Measurements from ENCODE around the gene DYSF.

The DYSF gene

DNA sequence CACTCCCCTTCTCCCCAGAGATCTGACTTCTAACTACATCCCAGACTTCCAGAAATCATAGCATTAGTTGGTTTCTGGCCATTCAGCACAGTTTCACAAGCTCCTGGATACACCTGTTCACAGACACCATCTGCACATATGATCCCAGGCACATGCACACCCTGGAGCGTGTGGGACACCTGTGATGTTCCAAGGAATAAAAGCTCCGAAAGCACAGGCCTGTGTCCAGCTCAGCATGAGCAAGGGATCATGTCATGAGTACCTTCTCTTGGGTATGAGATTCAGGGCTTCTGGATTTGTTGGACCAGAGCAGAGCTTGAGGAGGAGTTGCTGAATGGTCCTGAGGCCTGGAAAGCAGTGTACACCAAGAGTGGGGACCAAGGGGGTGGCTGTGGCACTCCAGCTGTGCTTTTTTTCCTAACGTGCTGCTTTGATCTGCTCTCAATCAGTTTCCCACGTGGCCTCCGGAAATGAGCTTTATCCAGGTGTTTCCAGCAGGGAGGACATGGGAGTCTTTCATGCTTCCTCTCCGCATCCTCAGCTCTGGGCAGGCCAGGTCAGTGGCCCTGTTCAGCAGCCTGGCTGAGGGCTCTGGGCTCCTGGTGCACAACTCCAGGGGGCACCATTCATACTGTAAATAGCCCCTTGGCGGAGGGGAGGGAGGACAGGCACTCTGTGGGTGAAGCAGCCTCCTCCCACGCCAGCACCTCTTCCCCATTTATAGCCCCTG lies 1.8 kb downstream of the DYSF start:
- peaks cover 65% of the 10 kb centered on the region for H3K4me1 Mint-ChIP-seq
- H3K27me3 Mint-ChIP-seq (ENCODE audit: low read depth, poor library complexity): peaks cover 42% of the 10 kb centered on the region
- H3K9me3 Mint-ChIP-seq: no peaks in the 10 kb centered on the region
- TF ChIP-seq, protein P1, sequence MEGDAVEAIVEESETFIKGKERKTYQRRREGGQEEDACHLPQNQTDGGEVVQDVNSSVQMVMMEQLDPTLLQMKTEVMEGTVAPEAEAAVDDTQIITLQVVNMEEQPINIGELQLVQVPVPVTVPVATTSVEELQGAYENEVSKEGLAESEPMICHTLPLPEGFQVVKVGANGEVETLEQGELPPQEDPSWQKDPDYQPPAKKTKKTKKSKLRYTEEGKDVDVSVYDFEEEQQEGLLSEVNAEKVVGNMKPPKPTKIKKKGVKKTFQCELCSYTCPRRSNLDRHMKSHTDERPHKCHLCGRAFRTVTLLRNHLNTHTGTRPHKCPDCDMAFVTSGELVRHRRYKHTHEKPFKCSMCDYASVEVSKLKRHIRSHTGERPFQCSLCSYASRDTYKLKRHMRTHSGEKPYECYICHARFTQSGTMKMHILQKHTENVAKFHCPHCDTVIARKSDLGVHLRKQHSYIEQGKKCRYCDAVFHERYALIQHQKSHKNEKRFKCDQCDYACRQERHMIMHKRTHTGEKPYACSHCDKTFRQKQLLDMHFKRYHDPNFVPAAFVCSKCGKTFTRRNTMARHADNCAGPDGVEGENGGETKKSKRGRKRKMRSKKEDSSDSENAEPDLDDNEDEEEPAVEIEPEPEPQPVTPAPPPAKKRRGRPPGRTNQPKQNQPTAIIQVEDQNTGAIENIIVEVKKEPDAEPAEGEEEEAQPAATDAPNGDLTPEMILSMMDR (IDR thresholded peaks at IDR 0.05): no peak
- no peak for DNase-seq
- no peak overlapping the region for H3K27ac Mint-ChIP-seq
- no peaks in the 10 kb centered on the region for H3K36me3 Mint-ChIP-seq (ENCODE audit: low read depth)
- H3K4me3 Mint-ChIP-seq: peak overlapping the region; percentile 76

DNA sequence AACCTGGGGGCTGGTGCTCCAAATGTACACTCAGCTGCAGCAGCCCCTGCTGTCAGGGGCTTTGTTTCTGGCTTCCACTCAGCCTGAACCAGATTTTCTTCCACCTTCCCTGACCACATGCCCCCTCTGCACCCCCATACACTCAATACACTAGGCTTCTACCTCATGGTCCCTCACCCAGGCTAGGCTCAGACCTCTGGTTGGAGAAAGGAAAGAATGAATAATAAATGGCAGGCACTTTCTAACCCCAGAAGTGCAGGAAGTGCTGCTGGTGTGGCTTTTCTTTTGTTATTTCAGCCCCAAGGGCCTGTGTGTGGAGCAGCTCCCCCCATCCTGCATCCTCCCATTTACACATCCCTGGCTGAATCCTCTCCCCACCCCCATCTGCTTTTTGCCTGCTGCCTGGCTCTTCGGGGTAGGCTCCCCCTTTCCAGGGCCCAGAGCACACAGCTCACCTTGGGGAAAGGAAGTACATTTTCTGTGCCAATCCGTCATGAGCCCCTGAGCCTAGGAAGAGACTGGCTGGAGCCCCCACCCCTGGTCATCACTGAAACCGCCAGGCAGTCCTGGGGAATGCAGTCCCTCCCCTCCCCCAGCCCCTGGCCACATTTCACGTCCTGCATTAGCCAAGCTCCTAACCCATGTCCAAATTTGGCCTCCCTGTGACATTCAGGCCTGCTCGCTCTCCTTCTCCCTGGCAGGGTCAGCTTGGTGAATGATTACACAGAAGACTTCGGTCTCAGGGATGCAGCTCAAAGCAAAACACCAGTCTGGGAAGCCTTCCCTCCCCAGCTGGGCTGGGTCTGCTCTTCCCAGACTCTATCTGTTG lies 2.6 kb downstream of the DYSF start:
- no peaks in the 10 kb centered on the region for H3K9me3 Mint-ChIP-seq
- H3K4me3 Mint-ChIP-seq: peak overlapping the region; percentile 63
- no peaks in the 10 kb centered on the region for H3K36me3 Mint-ChIP-seq (ENCODE audit: low read depth)
- peaks cover 70% of the 10 kb centered on the region for H3K4me1 Mint-ChIP-seq
- peak overlapping the region; percentile 83 for H3K27ac Mint-ChIP-seq
- peaks cover 43% of the 10 kb centered on the region for H3K27me3 Mint-ChIP-seq (ENCODE audit: low read depth, poor library complexity)
- DNase-seq: peak; percentile 46
- TF ChIP-seq, protein P1 (IDR thresholded peaks at IDR 0.05): no peak

DNA sequence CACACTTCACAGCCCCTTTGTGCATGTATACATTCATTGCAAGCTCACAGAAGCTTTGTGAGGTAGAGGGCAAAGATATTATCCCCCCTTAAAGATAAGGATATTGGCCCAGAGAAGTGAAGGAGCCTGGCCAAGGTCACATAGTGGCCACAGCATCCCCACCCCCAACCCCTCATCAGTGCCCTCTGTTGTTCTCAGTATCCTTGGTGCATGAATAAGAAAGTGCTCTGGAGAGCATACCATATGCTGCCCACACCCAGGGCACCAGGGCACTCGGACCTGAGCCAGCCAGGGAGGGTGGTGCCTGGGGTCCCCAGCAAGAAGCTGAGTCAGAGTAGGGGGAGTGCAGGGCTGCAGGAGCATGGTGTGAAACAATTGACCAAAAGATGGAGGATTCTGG lies 3.3 kb downstream of the DYSF start:
- Mint-ChIP-seq H3K4me1 (peaks cover 68% of the 10 kb centered on the region), H3K36me3 (ENCODE audit: low read depth) (no peaks in the 10 kb centered on the region), H3K4me3 (peak overlapping the region; percentile 43), H3K27me3 (ENCODE audit: low read depth, poor library complexity) (peaks cover 44% of the 10 kb centered on the region), H3K27ac (peak overlapping the region; percentile 83), H3K9me3 (no peaks in the 10 kb centered on the region)
- DNase-seq: no peak
- TF ChIP-seq, protein P1 (IDR thresholded peaks at IDR 0.05): no peak

DNA sequence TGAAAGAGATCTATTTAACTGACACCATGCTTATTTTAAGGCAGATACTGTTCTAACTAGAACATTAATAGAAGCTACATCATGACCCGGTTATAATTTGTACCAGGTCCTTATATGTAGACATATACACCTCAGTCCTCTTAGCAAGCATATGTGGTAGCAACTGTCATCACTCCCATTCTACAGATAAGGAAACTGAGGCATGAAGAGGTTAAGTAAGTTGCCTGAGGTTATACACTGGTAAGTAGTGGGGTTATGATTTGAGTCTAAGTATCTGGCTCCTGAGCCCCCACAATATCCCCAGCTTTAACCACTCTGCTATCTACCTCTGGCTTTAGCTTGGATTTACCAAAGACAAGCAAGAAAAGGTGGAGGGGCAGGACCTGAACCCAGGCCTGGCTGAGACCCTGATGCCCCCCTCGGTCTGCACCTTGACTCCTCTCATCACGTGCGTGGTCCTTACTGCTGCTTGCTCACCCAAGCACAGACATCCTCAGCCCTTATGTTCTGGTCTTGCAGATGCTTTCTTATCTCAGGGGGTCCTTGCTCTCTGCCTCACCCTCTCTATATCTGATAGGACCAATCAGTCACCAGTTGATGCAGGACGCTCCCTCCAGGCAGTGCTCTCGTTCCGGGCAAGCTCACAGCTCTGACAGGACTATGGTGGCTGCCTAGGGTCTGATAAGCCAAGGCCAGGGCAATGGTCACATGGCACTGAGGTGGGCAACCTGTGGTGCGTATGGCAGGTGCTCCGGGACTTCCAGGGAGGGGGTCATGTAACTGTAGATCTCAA lies 4.0 kb downstream of the DYSF start:
- H3K4me1 Mint-ChIP-seq: peaks cover 63% of the 10 kb centered on the region
- no peak for DNase-seq
- TF ChIP-seq, protein P1 (IDR thresholded peaks at IDR 0.05): no peak
- H3K27ac Mint-ChIP-seq: peak overlapping the region; percentile 16
- H3K27me3 Mint-ChIP-seq (ENCODE audit: low read depth, poor library complexity): peaks cover 43% of the 10 kb centered on the region
- no peaks in the 10 kb centered on the region for H3K36me3 Mint-ChIP-seq (ENCODE audit: low read depth)
- no peaks in the 10 kb centered on the region for H3K9me3 Mint-ChIP-seq
- no peak overlapping the region for H3K4me3 Mint-ChIP-seq

DNA sequence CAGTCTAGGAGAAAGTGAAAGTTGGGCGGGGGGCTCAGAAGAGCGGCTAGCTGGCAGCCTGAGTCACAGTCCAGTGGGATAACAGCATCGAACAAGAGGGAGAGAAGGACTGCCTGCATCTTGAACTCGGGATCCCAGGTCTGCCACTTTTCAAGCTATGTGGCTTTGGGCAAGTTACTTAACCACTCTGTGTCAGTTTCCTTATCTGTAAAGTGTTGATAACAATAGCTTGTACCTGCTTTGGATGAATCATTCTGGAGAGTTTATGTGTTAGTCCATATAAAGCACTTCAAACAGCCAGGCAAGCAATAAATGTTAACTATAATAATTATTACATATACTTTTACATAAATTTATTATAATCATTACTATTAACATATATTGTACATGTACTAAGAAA lies 4.6 kb downstream of the DYSF start:
- H3K4me3 Mint-ChIP-seq: no peak overlapping the region
- DNase-seq: no peak
- no peak overlapping the region for H3K27ac Mint-ChIP-seq
- peaks cover 57% of the 10 kb centered on the region for H3K4me1 Mint-ChIP-seq
- H3K27me3 Mint-ChIP-seq (ENCODE audit: low read depth, poor library complexity): peaks cover 43% of the 10 kb centered on the region
- H3K9me3 Mint-ChIP-seq: no peaks in the 10 kb centered on the region
- TF ChIP-seq, protein P1 (IDR thresholded peaks at IDR 0.05): no peak
- no peaks in the 10 kb centered on the region for H3K36me3 Mint-ChIP-seq (ENCODE audit: low read depth)
